Heart left ventricle (tissue), 16 donors: Measurements from ENCODE around the gene RPL29. TPM values are rescaled to one million over a fixed set of nuclear protein-coding genes. Genes with fewer than 3 reads are reported as not detected.

Experiments used
- ATAC-seq, 4 donors: fragments of 200-7000 bp; cut with Tn5 transposase; one replicate each; pipeline ENCODE4 v1.9.1; 2020 to 2022; ENCODE audit warnings: moderate library complexity in 4 of 4, mild to moderate bottlenecking in 3 of 4, moderate number of reproducible peaks in 1 of 4
- DNase-seq, 5 donors: peaks; one replicate each; pipeline ENCODE4 v3.0.0-alpha.2; 2020
- H3K27ac ChIP-seq, 12 donors: fragments of 200-600 bp; sonication (generic) in 4 of 12; one replicate each; pipeline versions ENCODE4 v1.5.0 to v1.8.0; 2016 to 2022; ENCODE audit warnings: mild to moderate bottlenecking in 2 of 12
- H3K27me3 ChIP-seq, 9 donors: fragments of 200-600 bp; sonication (generic) in 2 of 9; one replicate each; pipeline versions ENCODE4 v1.5.1 to v1.8.0; 2016 to 2022; ENCODE audit warnings: mild to moderate bottlenecking in 3 of 9
- H3K36me3 ChIP-seq, 9 donors: fragments of 200-600 bp; sonication (generic) in 2 of 9; one replicate each; pipeline versions ENCODE4 v1.5.0 to v1.8.0; 2018 to 2022; ENCODE audit warnings: mild to moderate bottlenecking in 2 of 9
- H3K4me1 ChIP-seq, 12 donors: fragments of 200-600 bp; sonication (generic) in 4 of 12; one replicate each; pipeline versions ENCODE4 v1.5.0 to v1.8.0; 2016 to 2022; ENCODE audit warnings: mild to moderate bottlenecking in 3 of 12
- H3K4me3 ChIP-seq, 12 donors: fragments of 200-600 bp; sonication (generic) in 4 of 12; one replicate each; pipeline versions ENCODE4 v1.5.0 to v1.8.0; 2017 to 2022; ENCODE audit warnings: mild to moderate bottlenecking in 9 of 12, moderate library complexity in 4 of 12
- H3K9me3 ChIP-seq, 12 donors: fragments of 200-600 bp; sonication (generic) in 4 of 12; one replicate each; pipeline versions ENCODE4 v1.5.0 to v1.8.0; 2016 to 2022; ENCODE audit warnings: mild to moderate bottlenecking in 1 of 12
- CTCF ChIP-seq, 12 donors: fragments of 200-600 bp; sonication (generic) in 4 of 12; IDR thresholded peaks; one replicate each; pipeline versions ENCODE4 v1.5.0 to v1.8.0; 2018 to 2022; ENCODE audit warnings: antibody characterized with exemption in 12 of 12, mild to moderate bottlenecking in 5 of 12
- POLR2A ChIP-seq, 2 donors: fragments of 450-650 bp; IDR thresholded peaks; one replicate each; pipeline ENCODE4 v1.6.1; 2017; ENCODE audit warnings: antibody characterized with exemption in 2 of 2, mild to moderate bottlenecking in 2 of 2, moderate library complexity in 2 of 2
- WGBS, 4 donors: extraction: QIAGEN DNeasy Blood & Tissue Kit in 2 of 4; methylation state at CpG; one replicate each; pipeline versions ENCODE4 v1.1.5 to v1.1.7; 2013 to 2018; 5-methylcytosine and 5-hydroxymethylcytosine counted together
- intact Hi-C, 10 donors: fragments of 100-400 bp; cut with DNase I; formaldehyde crosslinking; loops; one replicate each; pipeline versions ENCODE4 v1.11.1 to v1.14.2; 2022
- polyA plus RNA-seq, 2 donors: library from polyadenylated mRNA; stranded (reverse); fragments of 200-250 nt; gene quantifications; one replicate each; pipeline ENCODE4 v1.2.3, GENCODE V29; 2013
- total RNA-seq, 9 donors: library from RNA; depleted of rRNA in 2 of 9; stranded (reverse); fragments of >200 nt in 2 of 9; fragmentation: NEBNext Ultra II Directional in 3 of 9; extraction: Animal tissue kit (Norgen Biotek cat#: 25700) in 3 of 9; gene quantifications; one replicate each; pipeline versions ENCODE4 v1.1.0 to v1.2.4, GENCODE V29; 2016 to 2023
- donor health status: ischemic (EF 13 %, LVEDD 7.1; RV severe dilation, severe dysfunction).
- donor health status: healthy with polysubstance abuse.
- donor health status: DM: no; HTN: yes; CAD: no.
- donor health status: DM: no; HTN: no; CAD: no.
- donor health status: ischemic (EF 25% LVEDD 6.9; RV normal size, moderate dysfunction).
- donor health status: ischemic (EF 25% LVEDD 5.7; RV mildly dilated, moderate dysfunction).
- donor health status: healthy.
- donor health status: DM: yes; HTN: yes; CAD: no.
- donor health status: ischemic (EF 35%, LVEDD 5.7; RV mildly dilated, moderate dysfunction).
- donor health status: nonischemic (EF 11% LVEDD 7.7; RV severe dilation, severe dysfunction).
- donor health status: DM: yes; HTN: yes; CAD: no.
- donor health status: PGD.
- donor health status: ischemic (EF 29% LVEDD 5.4; RV normal size, mild dysfunction).
- donor health status: nonischemic (EF 23%, LVEDD 6.1; RV moderate dilation, normal function).

RPL29 gene
- total and polyA plus RNA-seq, 11 donors, result 515 to 1,405 (median 731) TPM

GRCh38 chr3:52041118-52041731 is 45.5 kb upstream of the RPL29 start:
- peak overlapping the region in 10 of 12 donors; percentile 39 to 89 (median 83) for H3K27ac ChIP-seq
- TF ChIP-seq CTCF (IDR thresholded peaks at IDR 0.05) (peak in 6 of 12 donors; percentile 23 to 42 (median 30)), POLR2A (IDR thresholded peaks at IDR 0.05) (no peak)
- H3K27me3 ChIP-seq, result no peaks in the 10 kb centered on the region
- 75 to 82% (median 76%) methylated on average over 10 of the region's 10 CpGs for WGBS, 4 donors
- peaks cover 1 to 37% (median 24%) of the 10 kb centered on the region in 12 donors for H3K4me1 ChIP-seq
- H3K9me3 ChIP-seq, result no peaks in the 10 kb centered on the region
- no peak overlapping the region for H3K4me3 ChIP-seq
- ATAC-seq (peak; percentile 14 to 40 (median 24)), DNase-seq (no peak)
- intact Hi-C loops, result loop anchor here in 1 of 10 donors (1.0 kb wide), 1 partner anchor 21 kb away; no protein-coding TSS in a partner anchor
- H3K36me3 ChIP-seq, result no peaks in the 10 kb centered on the region

GRCh38 chr3:52040600-52040999 is 44.9 kb upstream of the RPL29 start:
- intact Hi-C loops, result no loop called here
- Histone ChIP-seq H3K27me3 (no peaks in the 10 kb centered on the region), H3K36me3 (no peaks in the 10 kb centered on the region), H3K9me3 (no peaks in the 10 kb centered on the region), H3K4me3 (no peak overlapping the region), H3K27ac (peak overlapping the region in 11 of 12 donors; percentile 31 to 89 (median 83)), H3K4me1 (peaks cover 0 to 33% (median 20%) of the 10 kb centered on the region in 12 donors)
- no peak for DNase-seq
- ATAC-seq, result no peak
- WGBS, 4 donors, result 81 to 93% (median 85%) methylated on average over 8 of the region's 8 CpGs
- no peak for TF ChIP-seq CTCF (IDR thresholded peaks at IDR 0.05)
- no peak for TF ChIP-seq POLR2A (IDR thresholded peaks at IDR 0.05)

GRCh38 chr3:52039846-52040245 is 44.2 kb upstream of the RPL29 start:
- Histone ChIP-seq H3K4me1 (peaks cover 0 to 33% (median 20%) of the 10 kb centered on the region in 12 donors), H3K27me3 (no peaks in the 10 kb centered on the region), H3K27ac (peak overlapping the region; percentile 70 to 91 (median 83)), H3K9me3 (no peaks in the 10 kb centered on the region), H3K36me3 (no peaks in the 10 kb centered on the region), H3K4me3 (no peak overlapping the region)
- intact Hi-C loops, result no loop called here
- TF ChIP-seq POLR2A (IDR thresholded peaks at IDR 0.05) (peak in 1 of 2 donors; percentile 57), CTCF (IDR thresholded peaks at IDR 0.05) (no peak)
- peak; percentile 84 to 91 (median 86) for ATAC-seq
- peak; percentile 87 to 92 (median 89) for DNase-seq
- WGBS, 4 donors, result 32 to 54% (median 40%) methylated on average over 9 to 17 of the region's 17 CpGs

- ATAC-seq, result no peak
- H3K9me3 ChIP-seq, result no peaks in the 10 kb centered on the region
- DNase-seq, result no peak
- intact Hi-C loops, result no loop called here
- TF ChIP-seq CTCF (IDR thresholded peaks at IDR 0.05), result no peak
- TF ChIP-seq POLR2A (IDR thresholded peaks at IDR 0.05), result no peak
- no peaks in the 10 kb centered on the region for H3K36me3 ChIP-seq
- no peaks in the 10 kb centered on the region for H3K27me3 ChIP-seq
- WGBS, 4 donors, result 78 to 87% (median 84%) methylated on average over 4 of the region's 4 CpGs
- peaks cover 0 to 33% (median 20%) of the 10 kb centered on the region in 12 donors for H3K4me1 ChIP-seq
- no peak overlapping the region for H3K4me3 ChIP-seq
- peak overlapping the region; percentile 70 to 91 (median 83) for H3K27ac ChIP-seq
Measured at GRCh38 chr3:52039426-52039825, 43.7 kb upstream of the RPL29 start.
